AG08396 (cell line): ENCODE results near the gene DNAJC7.
A peak's percentile ranks its signal among the peaks of the same experiment; 100 is the strongest.
"Not testable (repeated sequence)": the region's sequence is repeated elsewhere in the genome, so short reads cannot be mapped to it uniquely, and the experiment has no call there.

ENCODE experiments used
- DNase-seq: peaks from one replicate; pipeline ENCODE4 v3.0.0; 2012; ENCODE audit warnings: low spot score, mixed read lengths

Gene DNAJC7

DNA sequence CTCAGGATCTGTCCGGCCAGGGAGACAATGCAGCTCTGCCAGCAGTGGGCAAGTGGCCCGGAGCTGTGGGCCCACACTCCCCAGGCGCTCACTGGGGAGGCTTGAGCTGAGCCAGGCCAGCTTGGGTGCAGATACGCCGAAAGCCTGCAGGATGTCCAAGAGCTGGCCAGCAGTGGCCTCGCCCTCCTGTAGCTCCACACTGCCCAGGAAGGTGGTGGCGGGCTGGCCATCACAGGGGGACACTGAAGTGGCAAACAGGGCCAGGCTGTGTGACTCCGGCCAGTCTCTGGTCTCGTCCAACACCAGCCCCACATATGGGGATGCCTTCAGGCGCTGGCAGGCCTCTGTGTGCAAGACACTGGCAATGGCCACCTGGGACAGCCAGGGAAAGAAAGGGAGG lies 23.6 kb upstream of the DNAJC7 start:
- DNase-seq, result no peak

DNA sequence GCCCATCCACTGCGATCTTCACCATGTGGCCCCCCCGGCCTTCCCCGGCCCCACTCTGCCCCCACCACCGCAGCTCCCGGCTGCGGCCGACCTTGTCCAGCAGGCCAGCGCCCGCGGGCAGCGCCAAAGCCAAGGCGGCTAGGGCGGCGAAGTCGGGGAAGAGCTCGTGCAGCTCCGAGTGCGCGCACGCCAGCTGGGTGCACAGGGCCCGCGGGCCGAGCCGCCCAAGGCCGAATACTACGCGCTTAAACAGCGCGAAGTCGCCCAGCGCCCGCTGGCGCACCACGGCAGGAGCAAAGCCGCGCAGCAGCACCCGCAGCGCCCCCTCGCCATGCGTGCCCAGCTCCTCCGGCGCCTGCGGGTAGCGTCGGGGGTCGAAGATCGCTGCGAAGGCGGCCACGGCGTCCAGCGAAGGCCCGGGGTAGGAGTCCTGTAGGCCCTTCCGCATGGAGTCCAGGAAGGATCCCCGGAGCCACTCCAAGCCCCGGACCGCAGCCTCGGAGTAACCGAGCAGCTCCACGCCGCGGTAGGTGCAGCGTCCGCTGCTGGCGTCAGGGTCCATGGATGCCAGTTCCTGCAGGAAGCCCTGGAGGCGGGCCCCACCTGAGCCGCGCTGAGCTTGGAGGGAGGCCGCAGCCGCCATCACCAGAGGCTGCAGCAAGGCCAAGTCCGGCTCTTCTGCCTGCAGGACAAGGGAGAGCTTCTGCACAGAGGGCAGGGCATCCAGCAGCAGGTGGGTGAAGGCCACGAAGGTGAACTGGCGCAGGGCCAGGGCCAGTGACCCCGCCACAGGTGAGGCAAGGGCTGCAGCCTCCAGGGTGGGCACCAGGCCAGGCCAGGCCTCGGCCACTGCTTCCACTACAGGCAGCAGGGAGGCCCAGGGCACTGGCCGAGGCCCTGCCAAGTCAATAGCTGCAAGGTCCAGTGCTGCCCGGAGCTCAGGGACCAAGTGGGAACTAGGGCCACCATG lies 22.8 kb upstream of the DNAJC7 start:
- DNase-seq, result no peak

DNA sequence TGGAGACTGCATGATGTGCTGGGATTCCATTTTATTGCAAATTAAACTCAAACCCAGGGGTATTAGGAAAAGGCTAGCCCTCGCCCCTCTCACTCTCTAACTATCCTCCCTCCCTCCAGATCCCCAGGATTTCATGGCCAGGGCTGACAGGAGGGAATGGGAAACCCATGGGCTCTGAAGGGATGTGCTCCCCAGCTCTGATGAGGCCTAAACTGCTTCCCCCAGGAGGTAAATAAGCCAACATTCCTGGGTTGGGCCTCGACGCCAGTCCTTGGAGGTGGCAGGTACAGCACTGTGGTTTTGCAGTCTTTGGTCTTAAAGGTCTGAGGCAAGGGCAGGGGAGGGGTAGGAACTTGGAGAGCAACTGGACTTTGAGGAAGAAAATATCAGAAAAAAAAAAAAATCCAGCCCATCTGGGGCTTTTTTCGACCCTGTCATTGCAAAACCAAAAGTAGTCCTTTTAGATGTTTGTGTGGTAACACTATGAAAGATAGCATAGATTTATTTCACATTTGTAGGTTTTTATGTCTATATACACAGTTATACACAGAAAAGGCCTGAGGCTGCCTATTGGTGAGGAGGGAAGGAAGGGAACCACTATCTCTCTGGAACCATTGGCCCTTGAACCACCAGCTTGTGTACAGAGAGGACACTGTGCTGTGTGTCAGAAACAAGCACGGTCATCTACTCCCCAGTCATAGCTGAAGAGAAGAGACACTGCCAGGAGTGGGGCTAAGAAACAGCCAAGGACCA lies 21.2 kb upstream of the DNAJC7 start:
- no peak for DNase-seq

DNA sequence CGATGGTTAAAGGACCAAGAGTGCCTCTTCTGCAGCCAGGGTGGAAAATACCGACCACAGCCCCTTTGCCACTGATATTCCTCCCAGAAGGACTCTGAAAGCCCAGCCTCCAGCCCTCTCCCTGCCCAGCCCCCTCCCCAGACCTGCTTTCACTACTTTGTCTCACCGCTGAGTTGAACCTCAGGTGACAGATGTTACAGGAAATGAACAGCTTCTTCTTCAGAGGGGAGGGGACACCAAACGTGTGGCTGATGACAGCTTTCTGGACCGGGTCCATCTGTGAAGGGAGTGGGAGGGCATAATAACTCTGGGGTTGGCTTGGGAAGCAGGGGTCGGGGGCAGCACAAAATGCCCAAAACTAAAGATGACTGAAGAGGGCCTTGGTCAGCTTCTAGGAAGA lies 16.8 kb upstream of the DNAJC7 start:
- no peak for DNase-seq

DNA sequence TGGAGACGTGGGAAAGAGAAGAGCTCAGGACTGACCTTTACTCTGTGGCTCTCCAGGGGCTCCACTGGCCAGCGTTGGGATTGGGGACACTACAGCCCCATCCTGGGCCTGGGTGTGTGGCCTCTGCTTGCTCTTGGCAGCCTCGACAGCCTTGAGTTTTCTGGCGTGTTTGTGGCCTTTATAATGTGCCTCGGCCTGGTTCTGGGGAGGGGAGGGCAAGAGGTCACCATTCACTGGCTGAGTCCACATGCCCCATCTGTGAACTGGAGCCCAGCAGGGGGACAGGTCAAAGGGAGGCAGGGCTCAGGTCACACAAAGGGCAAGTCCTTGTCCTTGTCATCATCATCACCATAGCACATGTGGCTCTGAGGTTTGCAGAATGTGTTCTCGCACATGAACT lies 14.3 kb upstream of the DNAJC7 start:
- no peak for DNase-seq

DNA sequence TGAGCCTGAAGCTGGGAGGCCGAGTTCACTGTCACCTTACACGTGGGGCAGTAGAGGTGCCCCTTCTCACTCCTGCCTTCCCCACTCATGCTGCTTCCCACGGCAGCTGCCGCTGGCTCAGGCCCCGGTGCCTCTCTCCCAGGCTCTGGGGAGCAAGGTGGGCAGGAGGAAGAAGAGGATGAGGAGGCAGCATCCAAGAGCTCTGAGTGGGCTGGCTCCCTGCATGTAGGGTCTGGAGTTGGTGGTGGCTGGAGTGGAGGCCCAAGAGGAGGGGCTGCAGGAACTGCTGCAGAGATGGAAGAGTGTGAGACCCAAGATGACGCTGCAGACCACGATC lies 11.5 kb upstream of the DNAJC7 start:
- no peak for DNase-seq

DNA sequence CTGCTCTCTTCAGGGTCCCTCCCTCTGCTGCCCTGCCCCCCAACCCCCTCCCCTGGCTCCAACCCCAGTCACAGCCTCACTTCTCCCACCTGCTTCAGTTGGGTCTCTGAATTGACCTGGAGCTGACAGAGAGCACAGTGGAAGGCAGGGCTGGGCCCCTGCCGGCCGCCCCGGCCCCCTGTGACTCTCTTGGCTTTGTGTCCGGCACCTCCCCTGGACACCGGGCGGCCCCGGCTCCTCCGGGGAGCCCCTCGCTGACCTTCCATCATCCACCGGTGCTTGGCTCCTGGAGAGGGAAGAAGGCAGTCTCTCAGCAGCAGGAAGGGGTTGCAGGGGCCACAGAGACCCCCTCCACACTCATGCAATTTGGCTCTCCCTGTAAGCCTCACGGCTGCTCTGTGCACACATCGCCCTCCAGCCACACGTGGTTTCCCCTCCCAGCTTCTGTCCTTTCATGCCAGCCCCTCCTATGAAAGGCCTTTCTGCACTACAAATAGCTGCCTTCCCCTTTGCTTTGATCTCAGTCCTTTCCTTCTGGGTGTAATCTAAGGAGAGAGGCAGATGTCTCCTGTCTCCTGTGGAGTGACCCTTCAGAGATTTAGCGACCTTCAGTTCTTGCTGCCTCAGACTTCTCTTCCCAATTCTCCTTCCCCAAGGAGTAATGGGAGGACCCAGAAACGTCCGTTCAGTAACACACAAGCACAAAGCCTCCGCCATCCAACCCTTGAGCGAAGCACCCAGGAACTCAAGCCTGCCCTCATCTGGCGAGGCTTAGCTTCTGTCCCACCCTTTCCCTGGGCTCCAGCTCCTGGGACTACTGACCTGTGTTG lies 10.9 kb upstream of the DNAJC7 start:
- peak; percentile 12 for DNase-seq

DNA sequence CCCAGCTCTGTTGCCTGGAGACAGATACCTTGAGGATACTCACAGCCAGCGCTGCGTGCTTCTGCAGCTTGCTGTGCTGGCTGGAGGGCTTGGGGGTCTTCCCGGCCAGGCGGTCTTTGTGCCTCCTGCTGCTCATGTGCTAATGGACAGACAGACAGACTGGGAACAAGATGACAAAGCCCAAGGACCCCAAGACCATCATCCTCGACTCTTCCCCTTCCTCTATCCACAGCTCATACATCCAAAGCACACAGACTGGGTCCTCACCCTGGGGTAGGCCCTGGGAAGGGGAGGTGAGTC lies 10.3 kb upstream of the DNAJC7 start:
- no peak for DNase-seq

DNA sequence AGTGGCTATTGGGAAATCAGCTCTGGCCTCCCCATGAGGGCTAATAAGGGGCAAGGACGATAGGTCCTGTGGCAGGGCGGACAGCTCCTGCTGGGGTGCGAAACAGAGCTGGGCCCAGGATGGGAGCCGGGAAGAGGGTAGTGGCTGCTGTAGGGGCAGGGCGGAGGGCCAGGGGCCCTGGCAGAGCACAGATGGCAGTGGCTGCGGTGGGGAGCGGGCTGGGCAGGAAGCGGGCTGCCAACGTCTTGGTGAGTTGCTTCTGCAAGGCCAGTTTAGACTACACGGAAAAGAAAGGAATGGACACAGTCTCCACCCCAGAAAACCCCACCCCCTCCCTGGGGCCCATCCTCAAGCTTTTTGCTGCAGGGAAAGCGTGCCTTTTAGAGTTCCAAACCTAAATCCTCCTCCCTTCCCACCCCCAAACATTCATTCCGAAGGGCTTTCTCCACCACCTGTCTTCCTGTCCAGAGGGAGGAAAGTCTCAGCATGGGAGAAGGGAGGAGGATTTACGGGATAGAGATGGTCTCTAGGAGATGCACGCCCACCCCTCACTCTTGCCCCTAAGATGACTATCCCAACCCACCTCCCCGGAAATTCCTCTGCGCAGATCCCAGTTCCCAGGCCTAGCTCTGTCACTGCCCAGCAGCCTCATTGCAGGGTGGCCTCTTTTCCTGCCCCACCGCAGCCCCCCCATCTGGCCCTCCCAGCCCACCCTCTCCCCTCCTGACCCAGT lies 9.8 kb upstream of the DNAJC7 start:
- DNase-seq, result peak; percentile 13

DNA sequence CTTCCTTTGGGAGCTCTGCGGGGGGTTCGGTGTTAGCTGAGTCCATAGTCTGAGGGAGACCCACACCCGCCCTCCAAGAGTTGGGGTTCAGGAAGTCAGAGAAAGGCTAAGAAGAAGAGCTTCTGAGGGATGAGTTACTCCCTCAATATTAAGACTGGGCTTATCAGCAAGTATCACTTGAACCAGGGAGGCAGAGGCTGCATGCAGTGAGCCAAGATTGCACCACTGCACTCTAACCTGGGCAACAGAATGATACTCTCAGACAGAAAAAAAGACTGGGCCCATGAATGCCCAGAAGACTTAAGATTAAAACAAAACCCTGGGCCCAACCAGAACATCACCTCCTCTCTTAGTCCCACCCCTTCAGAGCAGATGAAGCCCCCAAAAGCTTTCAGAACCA lies 8.7 kb upstream of the DNAJC7 start:
- DNase-seq, result no peak

DNA sequence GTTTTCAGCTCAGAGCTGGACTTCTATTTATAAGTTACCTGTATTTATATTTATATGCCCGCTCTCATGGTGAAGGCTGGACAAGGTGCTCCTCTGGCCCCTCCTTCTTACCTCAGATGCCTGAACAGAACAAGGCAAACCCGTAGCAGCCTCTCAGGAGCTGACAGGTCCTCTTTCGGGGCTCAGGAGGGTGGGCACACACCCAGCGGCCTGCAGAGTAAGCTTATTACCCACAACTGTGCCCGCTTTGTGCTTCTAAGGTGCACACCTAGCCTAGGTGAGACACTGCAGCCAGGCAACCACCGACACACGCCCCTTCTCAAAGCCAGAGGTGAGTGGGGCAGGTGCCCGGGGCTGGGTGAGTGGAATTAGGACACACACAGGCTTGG lies 7.9 kb upstream of the DNAJC7 start:
- DNase-seq, result no peak

DNA sequence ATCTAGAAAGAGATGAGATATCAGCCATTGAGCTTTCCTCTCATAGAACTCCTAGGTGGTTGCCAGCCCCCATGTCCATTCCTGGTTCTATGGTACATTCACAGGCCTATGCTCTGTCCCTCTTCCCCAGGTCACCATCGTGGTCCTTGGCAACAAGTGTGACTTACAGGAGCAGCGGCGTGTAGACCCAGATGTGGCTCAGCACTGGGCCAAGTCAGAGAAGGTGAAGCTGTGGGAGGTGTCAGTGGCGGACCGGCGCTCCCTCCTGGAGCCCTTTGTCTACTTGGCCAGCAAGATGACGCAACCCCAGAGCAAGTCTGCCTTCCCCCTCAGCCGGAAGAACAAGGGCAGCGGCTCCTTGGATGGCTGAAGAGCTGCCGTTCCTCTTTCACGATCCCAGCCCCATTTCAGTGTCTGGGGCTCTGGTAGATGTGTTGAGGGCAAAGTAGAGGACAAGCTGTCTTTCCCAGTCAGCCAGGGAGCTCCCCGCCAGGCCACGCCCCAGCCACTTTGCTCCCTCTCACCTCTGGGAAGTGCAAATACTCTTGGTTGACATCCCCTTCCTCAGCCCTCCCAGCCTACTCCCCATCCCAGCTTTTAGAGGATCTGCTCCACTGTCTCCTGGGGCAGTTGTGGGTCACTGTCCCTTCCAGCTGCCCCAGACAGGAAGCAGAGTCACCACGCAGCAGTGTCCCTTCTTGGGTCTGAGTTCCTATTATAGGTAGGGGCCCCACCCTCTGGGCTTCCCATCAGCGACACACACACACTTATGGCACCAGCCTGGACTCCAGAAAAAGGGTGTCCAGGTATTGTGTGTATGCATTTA lies 6.5 kb upstream of the DNAJC7 start:
- DNase-seq, result peak; percentile 10

DNA sequence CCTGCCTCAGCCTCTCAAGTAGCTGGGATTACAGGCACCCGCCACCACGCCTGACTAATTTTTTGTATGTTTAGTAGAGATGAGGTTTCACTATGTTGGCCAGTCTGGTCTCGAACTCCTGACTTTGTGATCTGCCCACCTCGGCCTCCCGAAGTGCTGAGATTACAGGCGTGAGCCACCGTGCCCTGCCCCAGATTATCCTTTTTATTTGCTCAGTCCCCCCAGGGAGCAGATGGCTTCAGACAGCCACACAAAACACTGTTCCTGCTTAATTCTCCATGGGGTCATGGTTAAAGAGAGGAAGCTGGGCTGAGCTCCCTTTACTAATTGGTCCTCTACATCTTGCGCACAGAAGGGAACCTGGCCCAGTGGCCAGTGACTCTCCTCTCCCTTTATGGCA lies 3.6 kb upstream of the DNAJC7 start:
- not testable (repeated sequence) for DNase-seq

DNA sequence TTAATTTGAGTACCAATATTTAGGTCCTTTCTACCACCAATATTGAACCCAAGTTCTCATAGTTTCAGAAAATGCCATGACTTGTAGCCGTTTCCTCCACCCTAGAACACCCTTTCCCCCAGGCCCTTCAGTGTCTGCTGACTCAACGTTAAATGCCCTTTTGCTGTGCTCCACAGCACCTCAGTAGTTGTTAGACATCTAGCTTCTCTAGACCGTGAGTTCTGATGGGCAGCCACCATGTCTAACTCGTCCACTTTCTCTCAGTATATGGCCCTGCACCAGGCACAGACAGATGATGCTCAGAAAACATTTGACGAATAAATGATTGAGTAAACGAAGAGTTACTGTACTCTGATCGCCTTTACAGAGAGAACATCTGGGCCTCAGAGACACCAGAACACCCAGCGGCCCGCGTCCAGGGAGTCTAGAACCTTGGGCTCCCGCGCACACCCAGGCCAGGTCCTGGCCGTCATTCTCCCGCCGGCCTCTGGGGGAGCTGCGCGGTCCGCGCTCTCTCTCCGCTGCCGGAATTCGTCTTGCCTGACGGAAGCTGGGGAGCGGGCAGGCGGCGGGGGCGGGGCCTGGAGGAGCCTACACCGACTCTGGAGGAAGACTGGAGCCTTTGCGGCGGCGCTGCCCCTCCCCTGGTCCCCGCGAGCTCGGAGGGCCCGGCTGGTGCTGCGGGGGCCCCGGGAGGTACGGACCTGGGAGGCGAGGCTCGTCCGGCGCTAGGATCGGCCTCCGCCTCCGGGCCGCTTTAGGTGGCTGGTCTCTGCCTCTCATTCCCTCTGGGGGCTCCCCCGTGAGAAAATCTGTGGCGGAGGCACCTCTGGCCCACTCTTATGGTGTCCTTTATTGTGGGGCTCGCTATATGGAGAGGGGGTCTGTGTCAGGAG lies 2.5 kb upstream of the DNAJC7 start, which contains the start of gene NKIRAS2:
NKIRAS2 (plus strand) TSS at position 582 of the 896 bp plus-strand sequence. CDS start 1,488 bp downstream, outside the sequence.
- DNase-seq, result peak; percentile 96

DNA sequence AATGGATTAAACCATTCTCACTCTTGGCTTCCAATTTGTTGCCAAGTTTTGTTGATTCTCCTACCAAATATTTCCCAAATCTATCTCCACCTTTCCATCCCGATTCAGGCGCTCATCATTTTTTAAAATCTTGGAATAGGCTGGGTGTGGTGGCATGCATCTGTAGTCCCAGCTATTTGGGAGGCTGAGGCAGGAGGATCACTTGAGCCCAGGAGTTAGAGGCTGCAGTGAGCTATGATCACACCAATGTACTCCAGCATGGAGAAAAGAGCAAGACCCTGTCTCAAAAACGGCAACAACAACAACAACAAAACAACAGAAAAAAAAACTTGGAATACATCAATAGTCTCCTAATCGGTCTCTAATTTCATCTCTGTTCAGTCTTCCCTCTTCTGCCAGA lies 1.7 kb upstream of the DNAJC7 start:
- no peak for DNase-seq

DNA sequence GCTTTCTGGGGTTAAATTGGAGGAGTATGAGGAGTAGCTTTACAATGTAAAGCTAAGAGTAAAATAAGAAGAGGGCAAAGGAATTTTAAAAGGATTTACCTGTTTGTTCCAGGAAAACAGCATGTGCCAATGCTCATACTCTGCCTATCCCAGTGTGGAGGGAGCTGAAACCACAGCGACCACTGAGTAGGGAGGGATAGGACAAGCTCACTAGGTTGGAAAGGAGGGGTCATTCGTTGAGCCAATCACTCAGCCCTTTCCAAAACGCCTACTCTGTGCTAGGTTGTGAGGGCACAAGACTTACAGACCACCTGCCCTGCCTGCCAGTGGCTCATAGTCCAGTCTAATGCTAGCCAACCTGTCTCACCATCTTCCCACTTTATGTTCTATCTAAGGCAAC lies 1.1 kb upstream of the DNAJC7 start:
- DNase-seq, result no peak

DNA sequence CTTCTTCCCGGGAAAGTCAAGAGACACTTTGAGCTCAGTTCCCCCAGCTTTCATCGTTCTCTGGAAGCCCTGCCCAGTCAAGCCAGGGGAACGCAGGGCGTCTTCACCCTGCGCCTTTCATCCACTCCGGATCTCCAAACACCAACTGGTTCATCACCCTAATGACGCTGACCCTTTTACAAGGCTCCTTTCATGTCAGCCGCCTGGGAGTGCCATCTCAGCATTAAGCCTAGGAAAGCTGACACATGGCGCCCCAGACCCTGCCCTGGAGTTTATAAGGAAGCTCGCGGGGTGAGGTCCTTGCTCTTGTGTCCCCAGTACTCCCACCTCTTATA lies 594 bp upstream of the DNAJC7 start:
- no peak for DNase-seq

DNA sequence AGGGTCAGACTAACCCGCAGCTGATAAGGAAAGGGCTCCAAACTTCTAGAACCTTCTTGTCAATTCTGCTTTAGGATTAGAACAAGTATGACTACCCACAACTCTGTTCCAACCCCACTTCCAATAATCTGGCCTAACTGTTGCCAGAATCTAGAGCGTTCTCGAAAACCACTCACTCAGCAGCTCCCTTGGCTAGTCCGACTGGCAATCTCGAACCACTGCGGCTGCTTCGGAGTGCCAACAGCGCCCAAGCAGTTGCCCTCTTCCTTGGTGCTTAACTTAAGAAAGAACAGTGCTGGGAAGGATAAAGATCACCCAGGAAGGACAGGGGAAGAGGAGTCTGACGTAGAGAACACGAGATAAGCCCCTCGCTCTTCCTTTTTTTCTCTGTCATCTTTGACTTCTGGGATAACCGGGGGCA lies 818 bp downstream of the DNAJC7 start:
- no peak for DNase-seq

DNA sequence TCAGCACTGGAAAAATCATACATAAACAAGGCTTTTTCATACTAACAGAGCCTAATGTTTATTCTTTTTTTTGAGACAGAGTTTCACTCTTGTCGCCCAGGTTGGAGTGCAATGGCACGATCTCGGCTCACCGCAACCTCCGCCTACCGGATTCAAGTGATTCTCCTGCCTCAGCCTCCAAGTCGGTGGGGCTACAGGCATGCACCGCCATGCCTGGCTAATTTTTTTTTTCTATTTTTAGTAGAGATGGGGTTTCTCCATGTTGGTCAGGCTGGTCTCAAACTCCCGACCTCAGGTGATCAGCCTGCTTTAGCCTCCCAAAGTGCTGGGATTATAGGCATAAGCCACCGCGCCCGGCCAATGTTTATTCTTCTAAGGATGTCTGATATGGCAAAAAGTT lies 3.5 kb downstream of the DNAJC7 start:
- DNase-seq, result not testable (repeated sequence)

DNA sequence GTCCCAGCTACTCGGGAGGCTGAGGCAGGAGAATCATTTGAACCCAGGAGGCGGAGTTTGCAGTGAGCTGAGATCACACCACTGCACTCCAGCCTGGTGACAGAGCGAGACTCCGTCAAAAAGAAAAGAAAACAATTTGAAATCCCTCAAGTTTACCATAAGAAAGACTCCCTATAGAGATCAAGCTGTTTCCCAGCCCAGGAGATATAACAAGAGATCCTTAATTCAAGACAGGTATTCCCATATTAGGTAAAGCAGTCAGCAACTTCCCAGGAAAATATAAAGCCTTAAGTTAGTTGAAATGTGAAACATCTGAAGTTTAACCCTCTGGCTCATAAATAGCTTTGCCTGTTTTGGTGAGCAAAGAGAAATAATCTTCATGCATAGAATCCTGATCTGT lies 4.9 kb downstream of the DNAJC7 start:
- not testable (repeated sequence) for DNase-seq
